Measurements from ENCODE around the gene CBFA2T3. TPM values are rescaled to one million over a fixed set of nuclear protein-coding genes. Genes with fewer than 3 reads are reported as not detected.

Gene CBFA2T3
- total and polyA plus RNA-seq, 2 of the 8 experiments (the other 6 are each of a cell fraction or from before 2014, with no cell fraction given), result 0.51 to 1.3 TPM

- Histone ChIP-seq H3K4me2 (ENCODE audit: insufficient read depth in 1 of 2, low read depth in 2 of 2, low read length in 2 of 2) (no peak overlapping the region), H4K20me1 (replicated peaks in 1 of 2; ENCODE audit: control insufficient read depth in 1 of 2, insufficient read depth in 2 of 2, low read length in 2 of 2) (peaks cover 0 to 2% of the 10 kb centered on the region in 2 experiments), H2BK15ac (ENCODE audit: low read length) (no peak overlapping the region), H3K9ac (replicated peaks in 1 of 4; ENCODE audit: extremely low read depth in 1 of 4, low read depth in 3 of 4, low read length in 3 of 4) (no peak overlapping the region; a peak in 2 of 7 replicates), H3K14ac (ENCODE audit: insufficient read length) (no peak overlapping the region), H2BK12ac (ENCODE audit: low read depth, low read length) (no peak overlapping the region), H3K27me3 (replicated peaks in 1 of 4; ENCODE audit: control insufficient read depth in 3 of 4, extremely low read depth in 1 of 4, insufficient read depth in 3 of 4, low read length in 3 of 4) (no peaks in the 10 kb centered on the region), H2BK120ac (replicated peaks; ENCODE audit: low read depth, low read length) (no peak overlapping the region), H4K8ac (ENCODE audit: extremely low read depth, insufficient read depth, low read length) (no peak overlapping the region), H3K4me3 (ENCODE audit: extremely low read depth in 1 of 4, insufficient read depth in 2 of 4, low read depth in 3 of 4, low read length in 4 of 4) (no peak overlapping the region), H3K36me3 (ENCODE audit: control insufficient read depth in 2 of 4, insufficient read depth in 4 of 4, low read length in 3 of 4) (peaks cover 0 to 5% (median 0%) of the 10 kb centered on the region in 4 experiments; a peak in 2 of 8 replicates), H3K23me2 (ENCODE audit: low read depth, low read length) (no peaks in the 10 kb centered on the region), H2BK5ac (ENCODE audit: low read depth, low read length) (no peak overlapping the region), H3K27ac (ENCODE audit: low read depth, low read length) (no peak overlapping the region), H3K4me1 (replicated peaks in 1 of 4; ENCODE audit: control insufficient read depth in 3 of 4, insufficient read depth in 4 of 4, low read length in 3 of 4) (no peaks in the 10 kb centered on the region), H3K18ac (ENCODE audit: extremely low read depth, low read length) (no peak overlapping the region), H3K23ac (ENCODE audit: insufficient read length) (no peak overlapping the region), H3K79me1 (ENCODE audit: low read depth, low read length) (no peaks in the 10 kb centered on the region), H4K91ac (replicated peaks; ENCODE audit: insufficient read length, low read length) (no peak overlapping the region), H3K9me3 (ENCODE audit: insufficient read depth in 2 of 2, low read depth in 1 of 2, low read length in 1 of 2) (no peaks in the 10 kb centered on the region), H2BK20ac (ENCODE audit: low read length) (no peak overlapping the region), H4K5ac (ENCODE audit: insufficient read length, low read depth, low read length) (no peak overlapping the region), H3K4ac (replicated peaks; ENCODE audit: insufficient read length, low read depth, low read length) (no peak overlapping the region), H2AFZ (ENCODE audit: low read length) (no peak overlapping the region), H3K79me2 (ENCODE audit: control insufficient read depth in 1 of 2, insufficient read depth in 2 of 2, low read length in 2 of 2) (no peaks in the 10 kb centered on the region), H3K56ac (replicated peaks; ENCODE audit: insufficient read length, low read depth, low read length) (no peak overlapping the region), H2AK5ac (ENCODE audit: low read depth, low read length) (no peak overlapping the region)
- TF ChIP-seq NANOG (IDR thresholded peaks at IDR 0.05; ENCODE audit: insufficient read depth, low read depth, low read length, poor library complexity, severe bottlenecking), result no peak
- TF ChIP-seq MAX (IDR thresholded peaks at IDR 0.05), result no peak
- FAIRE-seq (no peak), DNase-seq (ENCODE audit: low read depth in 1 of 2, low spot score in 2 of 2) (no peak)
- CTCF ChIA-PET (ENCODE audit: partially characterized antibody), result interaction anchor here (0.6 to 1.2 kb wide), 5 partner anchors 8 to 259 kb away, joined by 3 read pairs; no protein-coding TSS in a partner anchor
- POLR2A ChIA-PET (ENCODE audit: partially characterized antibody), result interaction anchor here (1.3 kb wide), 1 partner anchor 84 kb away, joined by 3 read pairs; no protein-coding TSS in a partner anchor
- WGBS, 2 experiments (ENCODE audit: extremely low coverage in 1 of 2, insufficient coverage in 1 of 2, insufficient read length in 1 of 2, insufficient replicate concordance in 2 of 2, low coverage in 1 of 2, low lambda C conversion rate in 2 of 2, missing lambda C conversion rate in 1 of 2), result 93% methylated on average over 20 of the region's 20 CpGs; no CpG with 5 or more reads in 1 of the 2 experiments
Measured at GRCh38 chr16:88843256-88843655, 133.8 kb downstream of the CBFA2T3 start.
